Inflammatory macrophage treated with lipopolysaccharide for 4 hours (primary cell): Measurements from ENCODE around the gene NEB.

Source experiments
- DNase-seq: peaks from one replicate; pipeline ENCODE4 v3.0.0-alpha.2; 2020

NEB gene

GRCh38 chr2:151691631-151692030, 42.6 kb downstream of the NEB start:
- no peak for DNase-seq

GRCh38 chr2:151688719-151689118, 45.6 kb downstream of the NEB start:
- no peak for DNase-seq

DNA sequence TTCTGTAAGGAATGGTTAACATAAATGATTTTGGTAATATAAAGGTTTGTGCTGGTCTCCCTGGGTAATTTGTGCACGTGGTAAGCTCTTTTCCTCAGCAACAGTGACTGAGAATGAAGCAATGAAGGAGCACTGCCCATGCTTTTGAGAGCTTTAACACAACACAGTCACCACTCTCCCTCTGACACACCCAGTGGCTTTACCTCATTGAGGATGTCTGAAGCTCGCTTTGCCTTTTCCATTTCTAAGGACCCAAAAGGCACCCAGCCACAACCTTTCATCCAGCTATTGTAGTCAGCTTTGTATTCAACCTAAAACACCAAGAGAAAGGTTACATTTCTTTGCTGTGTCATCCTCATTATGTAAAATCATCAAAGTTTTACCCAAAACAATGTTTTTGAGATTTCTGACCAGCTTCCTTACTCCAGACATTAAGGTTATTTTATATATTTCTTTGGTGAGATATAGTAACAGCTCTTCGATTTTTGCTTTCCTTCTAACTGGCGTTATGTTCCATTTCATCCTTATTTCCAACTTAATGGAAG, 51.7 kb downstream of the NEB start:
- no peak for DNase-seq

DNA sequence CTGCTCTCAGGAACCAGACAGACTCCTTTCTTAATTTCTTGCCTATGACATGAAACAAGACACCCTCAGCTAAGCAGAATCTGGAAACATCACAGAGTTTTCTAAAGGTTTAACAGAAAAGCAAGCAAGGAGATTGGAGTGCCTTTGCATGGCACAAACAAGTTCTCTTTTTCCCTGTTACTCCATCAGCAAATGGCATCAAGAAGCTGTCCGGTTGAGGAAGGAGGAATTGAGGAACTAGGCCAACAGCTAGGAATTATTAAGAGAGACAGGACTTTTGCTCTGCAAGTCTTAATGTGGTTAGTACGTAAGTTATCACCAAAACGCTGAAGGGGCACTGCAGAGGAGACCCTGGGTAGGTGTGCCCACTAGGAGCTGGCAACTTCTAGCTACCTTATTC, 53.2 kb downstream of the NEB start:
- peak; percentile 22 for DNase-seq

DNA sequence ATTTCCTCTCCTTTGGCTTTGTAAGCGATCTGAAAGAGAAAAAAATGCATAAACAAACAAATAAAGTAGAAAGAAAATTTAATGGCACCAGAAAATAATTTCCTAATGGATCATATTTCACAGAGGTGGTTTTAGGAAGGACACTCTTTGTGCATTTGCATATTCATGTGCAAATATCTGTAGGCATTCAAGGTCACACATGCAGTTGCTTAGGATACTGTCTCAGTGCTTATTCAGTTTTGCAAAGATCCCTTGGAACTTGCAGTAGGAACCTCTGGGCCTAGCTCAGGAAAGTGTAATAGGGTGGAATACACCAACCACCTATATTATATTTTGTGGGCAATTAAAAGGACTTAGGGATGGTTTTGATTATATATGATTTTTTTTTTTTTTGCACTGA, 54.3 kb downstream of the NEB start:
- DNase-seq: no peak

DNA sequence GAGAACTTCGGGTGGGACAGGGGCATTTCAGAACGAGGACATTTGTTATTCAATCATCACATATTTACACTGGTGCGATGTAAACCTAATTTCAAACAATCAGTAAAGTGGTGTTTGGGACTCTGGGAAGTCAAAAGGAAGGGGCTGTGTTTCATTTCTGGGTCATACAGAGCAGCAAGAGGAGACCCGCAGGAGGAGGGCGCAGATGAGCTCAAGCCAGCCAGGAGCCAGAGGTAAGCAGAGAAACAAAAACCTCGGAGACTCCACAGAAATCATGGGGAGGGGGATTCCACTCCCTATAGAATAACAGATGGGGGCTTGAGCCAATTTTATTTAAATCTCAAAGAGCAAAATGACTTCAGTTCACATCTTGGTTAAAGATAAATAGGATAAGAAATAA, 55.4 kb downstream of the NEB start:
- DNase-seq: no peak

GRCh38 chr2:151673016-151673415, 61.3 kb downstream of the NEB start:
- no peak for DNase-seq

DNA sequence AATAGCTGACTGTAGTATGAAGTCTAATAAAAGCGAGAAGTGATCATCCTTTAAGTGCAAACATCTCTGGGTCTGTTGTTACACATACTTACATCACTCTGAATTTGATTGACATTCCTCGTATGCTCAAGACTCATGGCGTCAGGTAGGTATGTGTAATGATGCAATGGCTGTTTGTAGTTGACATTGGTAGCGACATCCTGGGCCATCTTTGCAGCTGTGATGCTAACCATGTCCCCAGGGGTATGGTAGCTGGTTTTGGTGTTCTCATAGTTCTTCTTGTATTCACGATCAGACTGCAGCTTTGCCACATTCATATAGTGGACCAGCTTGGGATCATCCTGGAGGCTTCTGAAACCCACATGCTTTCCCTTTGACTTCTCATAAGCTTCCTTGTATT, 62.0 kb downstream of the NEB start:
- DNase-seq: no peak

GRCh38 chr2:151670846-151671597, 63.3 kb downstream of the NEB start:
- DNase-seq: no peak

GRCh38 chr2:151670346-151670745, 63.9 kb downstream of the NEB start:
- no peak for DNase-seq

GRCh38 chr2:151669585-151670081, 64.6 kb downstream of the NEB start:
- no peak for DNase-seq

DNA sequence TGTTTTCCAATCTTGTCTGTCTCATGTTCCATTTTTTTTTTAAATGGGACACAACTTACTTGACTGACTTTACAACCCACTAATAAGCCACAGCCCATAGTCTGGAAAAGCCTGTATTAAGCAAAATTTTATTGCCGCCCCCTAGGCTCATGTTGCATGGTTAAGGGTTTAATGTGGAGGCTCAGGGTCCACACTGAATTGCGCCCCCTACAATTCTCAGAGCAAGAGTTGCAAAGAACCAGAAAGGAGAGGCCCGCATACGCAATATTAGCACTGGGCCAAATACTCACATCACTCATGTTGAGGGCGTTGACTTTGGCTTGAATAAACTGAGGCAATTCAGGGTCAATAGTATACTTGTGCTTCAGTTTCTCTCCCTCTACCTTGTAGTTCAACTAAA, 65.5 kb downstream of the NEB start:
- no peak for DNase-seq

DNA sequence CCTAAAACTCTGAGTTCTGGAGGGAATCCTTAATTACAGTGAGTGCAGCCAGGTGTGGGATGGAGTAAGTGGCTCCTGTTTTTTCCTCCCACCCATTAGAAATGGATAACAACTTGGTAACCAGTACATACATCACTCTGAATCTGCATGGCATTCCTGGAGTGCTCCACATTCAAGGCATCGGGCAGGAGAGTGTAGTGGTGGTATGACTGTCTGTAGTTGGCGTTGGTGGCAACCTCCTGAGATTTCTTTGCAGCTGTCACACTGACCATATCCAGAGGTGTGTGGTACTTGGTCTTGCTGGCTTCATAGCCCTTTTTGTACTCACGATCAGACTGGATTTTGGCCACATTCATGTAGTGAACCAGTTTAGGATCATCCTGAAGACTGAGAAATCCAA, 68.3 kb downstream of the NEB start:
- DNase-seq: no peak

DNA sequence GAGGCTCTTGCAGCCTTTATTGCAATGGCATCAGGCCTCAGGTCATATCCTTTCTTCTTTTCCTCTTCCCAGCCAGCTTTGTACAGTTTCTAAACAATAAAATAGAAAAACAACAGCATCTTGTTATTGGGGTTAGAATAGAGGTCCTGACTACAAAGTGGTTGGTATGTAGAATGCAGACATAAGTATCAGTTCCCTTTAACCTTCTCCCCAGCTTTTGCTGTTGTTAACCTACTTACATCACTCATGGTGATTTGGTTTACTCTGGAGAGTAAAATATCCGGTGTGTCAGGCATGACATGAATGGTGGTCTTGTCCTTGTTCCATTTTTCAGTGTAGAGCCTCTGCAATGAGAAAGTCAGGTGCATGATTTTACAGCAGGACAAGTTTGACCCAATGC, 69.8 kb downstream of the NEB start:
- DNase-seq: no peak

DNA sequence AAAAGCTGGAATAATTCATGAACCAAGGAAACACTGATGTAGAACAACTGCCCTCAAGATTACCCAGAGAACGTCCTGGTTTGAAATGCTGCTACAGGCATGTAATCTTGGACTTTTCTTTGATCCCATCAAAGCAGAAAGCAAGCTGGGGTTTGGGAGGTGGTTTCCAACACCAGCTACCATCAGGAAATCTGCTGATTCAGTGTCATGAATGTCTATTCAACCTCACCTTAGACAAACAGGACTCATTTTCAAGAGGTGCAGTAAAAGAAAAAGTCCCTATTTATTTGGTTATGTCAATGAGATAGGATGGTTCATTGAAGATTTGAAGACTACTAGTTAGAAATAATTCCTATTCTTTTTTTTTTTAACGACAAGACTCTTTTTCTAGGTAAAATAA, 72.7 kb downstream of the NEB start:
- DNase-seq: no peak

DNA sequence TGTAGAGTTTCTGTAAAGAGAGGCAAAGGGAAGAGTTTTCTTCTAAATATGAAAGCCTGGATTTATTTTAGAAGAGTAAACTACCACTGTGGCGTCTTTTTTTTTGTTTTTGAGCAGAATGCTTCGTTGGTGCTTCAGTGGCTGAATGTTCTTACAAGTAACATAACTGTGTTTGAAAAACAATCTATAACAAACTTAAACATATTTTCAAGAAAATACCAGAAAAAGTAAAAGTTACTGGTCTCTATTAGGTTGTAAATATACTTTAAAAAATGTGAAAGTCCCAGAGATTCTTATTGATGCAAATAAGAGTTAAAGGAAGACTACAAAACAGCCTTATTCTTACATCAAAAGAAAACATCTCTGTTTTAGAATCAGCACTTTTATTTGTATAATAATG, 76.2 kb downstream of the NEB start:
- no peak for DNase-seq

DNA sequence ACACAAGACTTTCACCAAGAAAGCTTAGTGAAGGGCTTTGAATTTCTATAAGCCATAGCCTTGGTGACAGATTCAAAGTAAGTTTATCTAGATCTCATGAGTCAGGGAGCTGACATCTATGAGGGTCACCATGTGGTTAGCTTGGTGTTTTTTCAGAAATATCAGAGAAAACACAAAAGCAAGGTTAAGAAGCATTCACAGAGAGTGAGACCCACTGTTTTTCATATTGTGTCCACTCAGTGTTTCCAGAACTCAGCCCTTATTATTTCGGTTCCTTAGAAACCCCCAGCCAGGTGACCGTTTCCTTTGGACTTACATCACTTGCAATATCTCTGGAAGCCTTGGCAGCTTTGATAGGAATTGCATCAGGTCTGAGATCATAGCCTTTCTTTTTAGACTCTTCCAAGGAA, 76.6 kb downstream of the NEB start:
- no peak for DNase-seq

- DNase-seq: no peak
These were observed 78.4 kb downstream of the NEB start for GRCh38 chr2:151655663-151656398.

DNA sequence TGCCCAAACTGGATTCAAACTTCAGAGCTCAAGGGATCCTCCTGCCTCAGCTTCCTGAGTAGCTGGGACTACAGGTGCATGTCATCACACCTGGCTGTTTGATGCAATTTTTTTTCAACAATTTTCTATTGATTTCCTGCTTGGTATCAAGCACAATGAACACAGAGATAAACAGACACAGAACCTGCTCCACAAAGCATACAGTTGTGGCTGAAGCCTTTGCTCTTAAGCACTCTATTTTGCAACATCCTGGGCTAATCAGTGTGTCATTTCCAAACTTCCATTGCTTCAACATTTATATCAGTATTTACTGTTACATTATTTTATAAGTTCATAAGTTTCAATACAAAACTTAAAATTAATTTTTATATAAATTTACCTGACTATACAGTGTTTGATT, 79.4 kb downstream of the NEB start:
- no peak for DNase-seq

DNA sequence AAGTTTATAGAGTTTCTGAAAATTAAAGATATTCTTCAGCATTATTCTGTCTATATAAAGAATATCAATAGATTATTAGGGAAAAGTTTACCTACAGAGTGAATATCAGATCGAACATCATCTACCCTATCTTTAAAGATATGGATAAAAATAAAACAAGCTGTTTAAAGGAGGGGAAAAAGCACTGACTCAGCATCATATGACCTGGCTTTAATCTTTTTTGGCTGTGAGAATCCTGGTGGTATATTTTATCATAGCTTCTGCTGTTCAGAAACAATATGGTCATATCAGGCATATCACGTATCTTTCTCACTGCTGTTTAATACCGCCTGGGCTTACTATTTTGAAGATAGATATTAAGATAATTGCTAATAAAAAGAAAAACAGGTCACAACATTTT, 80.2 kb downstream of the NEB start:
- DNase-seq: no peak

DNA sequence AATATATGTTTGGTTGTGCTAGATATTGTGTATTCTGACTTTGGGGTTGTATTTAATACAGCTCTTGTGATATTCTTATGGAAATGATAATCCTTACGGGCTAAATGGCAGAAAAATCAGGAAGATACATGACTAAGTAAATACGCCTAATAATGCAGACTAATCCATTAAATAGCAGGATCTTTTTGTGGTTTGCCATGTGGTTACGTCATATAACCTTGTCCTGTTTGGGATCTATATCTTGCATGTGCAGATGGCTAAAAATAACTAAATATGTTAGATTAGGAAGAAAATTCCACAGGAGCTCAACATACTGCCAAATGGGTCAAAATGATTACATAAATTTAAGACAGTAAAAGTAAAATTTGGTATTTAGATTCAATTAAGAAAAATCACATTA, 83.0 kb downstream of the NEB start:
- DNase-seq: no peak

DNA sequence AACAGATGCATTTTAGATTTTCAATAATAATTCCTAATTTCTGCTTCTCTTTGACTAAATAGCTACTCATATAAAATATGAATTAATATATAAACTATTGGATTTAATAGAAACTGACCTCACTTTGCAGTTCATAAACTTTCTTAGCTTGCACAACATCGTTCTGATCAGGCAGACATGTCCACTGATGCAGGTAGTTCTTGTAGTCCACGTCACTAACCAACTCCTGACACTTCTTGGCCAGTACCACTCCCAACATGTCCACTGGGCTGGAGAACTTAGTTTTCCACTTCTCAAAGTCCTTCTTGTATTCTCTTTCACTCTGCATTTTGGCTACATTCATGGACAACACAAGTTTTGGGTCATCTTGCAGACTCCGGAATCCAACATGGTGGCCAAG, 83.8 kb downstream of the NEB start:
- no peak for DNase-seq

- DNase-seq: no peak
These were observed 84.3 kb downstream of the NEB start for GRCh38 chr2:151649966-151650365.

- DNase-seq: no peak
These were observed 84.9 kb downstream of the NEB start for GRCh38 chr2:151649400-151649799.
